ENCODE measurements around the gene WASHC3.
"Not testable (repeated sequence)": the region's sequence is repeated elsewhere in the genome, so short reads cannot be mapped to it uniquely, and the experiment has no call there.

WASHC3 gene

DNA sequence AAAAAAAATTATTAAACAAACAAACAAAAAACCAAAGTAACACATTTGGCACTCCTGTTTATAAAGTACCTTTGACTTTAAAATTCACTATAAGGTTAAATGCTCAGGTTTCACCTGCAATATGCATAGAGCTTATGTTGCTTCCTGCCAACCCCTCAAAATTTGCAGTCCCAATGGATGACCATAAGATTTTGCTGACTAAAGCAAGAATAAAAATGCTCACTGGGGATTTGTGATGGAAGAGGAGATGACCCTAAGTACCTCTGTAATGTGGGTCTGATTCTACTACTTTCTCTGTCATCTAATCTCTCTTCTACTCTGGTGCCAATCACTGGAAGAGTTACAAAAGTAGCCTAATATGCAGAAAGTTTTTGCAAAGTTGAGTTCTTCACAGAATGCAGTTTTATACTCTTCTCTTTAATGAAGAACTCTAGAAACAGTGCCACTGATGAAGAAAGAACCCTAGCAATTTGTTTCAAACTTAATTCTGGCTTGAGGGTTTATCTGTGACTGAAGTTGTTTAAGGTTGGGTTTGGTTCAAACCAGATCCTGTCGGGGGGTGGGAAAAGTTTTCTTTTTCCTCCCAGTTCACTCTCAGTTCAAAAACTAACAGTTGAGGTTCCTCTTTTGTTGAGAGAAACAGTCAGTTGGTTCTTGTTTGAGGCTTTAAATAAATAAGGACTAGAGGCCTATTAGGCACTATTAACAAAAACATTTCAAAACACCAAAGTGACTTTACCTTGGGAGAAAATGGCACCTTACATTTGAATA, 10.9 kb downstream of the WASHC3 start:
- DNase-seq: no peak

DNA sequence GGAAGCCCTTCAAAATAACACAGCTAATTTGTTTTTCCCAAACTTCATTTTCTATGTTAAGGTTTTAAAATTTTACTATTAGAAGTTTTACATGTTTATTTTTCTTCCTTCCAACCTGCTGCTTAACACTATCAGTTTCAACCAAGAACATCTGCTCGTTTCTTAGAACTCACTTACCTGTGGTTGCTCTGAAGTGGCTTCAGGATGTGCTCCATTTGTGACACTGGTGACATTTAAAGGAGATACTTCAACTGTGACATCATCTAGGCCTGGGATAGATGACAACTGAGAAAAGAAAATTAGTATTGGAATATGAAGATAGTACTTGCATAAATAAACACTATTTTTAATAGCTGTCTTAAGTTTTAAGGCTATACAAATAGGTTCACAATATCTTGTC, 17.9 kb downstream of the WASHC3 start:
- no peak for DNase-seq

DNA sequence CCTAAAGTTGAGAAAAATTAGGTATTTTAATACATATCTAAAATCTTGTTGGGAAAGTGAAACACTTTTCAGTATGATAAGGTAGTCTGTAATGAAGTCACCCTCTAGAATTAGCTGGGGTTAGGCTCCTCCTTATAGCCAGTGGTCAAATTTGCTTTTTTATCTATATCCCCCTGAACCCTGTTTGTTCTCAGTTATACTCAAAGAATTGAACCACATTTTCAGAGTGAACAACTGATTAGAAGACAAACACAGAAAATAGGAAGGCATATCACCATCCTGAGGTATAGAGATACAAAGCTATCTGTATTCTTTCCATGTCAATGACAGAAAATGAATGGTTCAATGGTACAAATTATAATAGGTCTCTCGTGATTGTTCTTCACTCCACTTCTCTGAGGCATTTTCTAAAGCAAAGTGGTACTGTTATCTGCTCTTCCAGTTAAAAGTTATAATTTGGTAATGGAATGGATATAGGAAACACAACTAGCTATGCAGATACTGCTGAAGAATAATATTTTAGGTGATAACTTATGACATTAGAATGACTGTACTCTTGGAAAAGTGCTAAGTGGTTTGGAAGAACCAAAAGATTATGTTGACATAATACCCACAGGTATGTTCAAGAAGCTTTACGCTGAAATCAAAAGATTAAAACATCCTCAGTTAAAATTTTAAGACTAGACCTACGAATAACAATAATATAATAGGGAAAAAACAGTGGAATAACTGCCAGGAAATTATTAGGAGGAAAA, 27.6 kb downstream of the WASHC3 start:
- no peak for DNase-seq

DNA sequence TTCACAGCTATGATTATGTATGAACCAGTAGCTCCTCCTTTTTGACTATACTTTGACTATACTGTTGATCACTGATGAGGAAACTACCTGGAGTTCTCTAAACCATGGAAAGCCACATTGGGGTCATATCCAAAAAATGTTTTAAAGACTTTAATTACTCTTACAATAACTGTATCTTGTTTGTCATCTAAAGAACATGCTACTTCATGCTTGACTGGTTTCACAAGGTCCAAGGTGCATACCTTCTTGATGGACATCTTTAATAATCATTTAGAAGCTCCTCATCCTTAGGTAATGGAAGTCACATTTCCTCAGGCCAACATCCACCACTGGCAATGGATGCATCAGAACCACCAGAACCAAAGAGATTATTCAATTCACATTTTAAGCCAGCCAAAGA, 29.9 kb downstream of the WASHC3 start:
- DNase-seq: no peak

DNA sequence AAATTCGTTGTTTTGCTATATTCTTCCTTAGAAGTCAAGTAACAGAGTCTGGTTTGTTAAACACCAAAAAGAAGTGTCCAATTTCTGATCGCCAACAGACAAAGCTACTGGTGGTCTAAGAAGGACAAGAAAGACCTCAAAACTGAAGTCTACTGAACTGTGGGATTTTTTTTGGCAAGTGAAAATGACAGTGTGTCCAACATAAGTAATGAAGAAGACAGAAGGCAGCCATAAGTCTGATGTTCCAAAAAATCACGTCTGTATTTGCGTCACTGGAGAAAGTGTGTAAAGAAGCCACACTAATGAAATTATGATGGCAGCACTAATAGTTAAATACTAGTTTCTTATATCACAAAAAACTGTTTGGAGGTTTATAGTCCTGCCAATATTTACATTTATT, 32.6 kb downstream of the WASHC3 start:
- no peak for DNase-seq

DNA sequence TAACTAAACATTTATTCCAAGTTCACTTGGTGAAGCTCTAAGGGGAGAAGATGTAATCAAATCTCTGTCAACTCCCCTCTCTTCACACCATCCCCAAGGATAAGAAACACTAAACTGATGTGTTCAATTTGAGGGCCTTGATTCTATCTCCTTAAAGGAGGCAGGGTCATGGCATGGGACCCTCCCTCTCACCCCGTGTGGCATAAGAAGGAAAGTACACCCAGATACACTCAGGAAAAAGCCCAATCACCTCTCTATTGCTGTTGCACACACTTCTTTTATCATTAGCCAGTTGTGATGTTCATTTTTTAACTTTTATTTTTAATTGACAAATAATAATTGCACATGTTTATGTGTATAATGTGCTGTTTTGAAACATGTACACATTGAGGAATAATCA, 35.1 kb downstream of the WASHC3 start:
- no peak for DNase-seq

DNA sequence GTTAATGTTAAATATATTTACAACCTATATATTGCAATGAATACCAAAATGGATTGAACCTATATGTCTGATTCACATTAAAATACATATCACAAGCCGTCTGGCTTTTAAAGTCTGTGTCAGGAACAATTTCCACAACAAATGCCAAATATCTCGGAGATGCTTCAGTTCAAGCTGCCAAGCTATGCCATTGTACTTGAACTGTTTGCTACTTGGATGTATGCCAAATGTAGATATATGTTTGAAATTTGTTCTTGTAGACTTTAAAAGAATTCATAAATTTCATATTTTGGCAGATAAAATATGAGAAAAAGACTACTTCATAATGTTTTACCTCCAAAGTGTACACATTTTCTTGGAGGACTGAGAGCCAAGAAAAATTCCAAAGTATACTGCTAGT, 37.0 kb downstream of the WASHC3 start:
- DNase-seq: no peak

DNA sequence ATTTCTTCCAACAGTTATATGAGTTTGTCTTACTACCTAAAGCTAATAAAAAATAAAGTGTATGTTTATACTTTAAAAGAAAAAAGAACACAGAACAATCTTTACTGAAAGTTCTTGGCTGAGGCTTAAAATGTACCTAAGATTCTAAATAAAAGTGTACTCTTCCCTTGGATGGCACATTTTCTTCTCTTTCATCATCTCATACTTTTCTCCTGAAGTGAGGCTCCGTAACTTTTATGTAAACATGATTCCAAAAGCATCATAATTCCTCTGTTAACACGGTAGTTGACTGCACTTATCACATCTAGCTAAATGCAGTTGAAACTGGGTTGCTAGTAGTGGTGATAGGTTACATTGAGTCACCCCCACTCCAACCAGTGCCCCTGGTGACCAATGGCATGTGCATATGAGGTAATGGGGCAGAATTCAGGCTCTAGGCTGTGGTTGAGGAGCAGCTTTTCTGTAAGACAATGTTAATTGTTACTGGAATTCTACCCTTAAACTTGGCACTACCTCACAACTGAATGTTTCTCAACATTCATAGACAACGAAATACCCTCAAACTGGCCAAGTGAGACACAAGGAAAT, 38.4 kb downstream of the WASHC3 start:
- no peak for DNase-seq

DNA sequence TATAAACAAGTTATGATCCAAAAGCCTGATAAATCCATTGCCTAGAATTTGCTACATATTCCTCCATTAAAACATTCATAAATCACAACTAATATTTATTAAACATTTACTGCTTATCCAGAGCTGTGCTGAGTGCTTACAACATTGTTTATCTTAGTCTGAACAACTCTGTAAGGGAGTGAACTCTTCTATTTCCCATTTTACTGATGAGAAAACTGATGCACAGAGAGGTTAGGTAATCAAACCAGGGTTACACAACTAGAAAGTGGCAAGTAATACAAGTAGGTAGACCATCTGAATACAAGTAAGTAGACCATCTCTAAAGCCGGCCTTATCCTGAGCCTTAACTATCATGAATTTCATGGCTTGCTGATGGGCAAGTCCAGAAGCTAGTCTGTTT, 39.5 kb downstream of the WASHC3 start:
- no peak for DNase-seq

DNA sequence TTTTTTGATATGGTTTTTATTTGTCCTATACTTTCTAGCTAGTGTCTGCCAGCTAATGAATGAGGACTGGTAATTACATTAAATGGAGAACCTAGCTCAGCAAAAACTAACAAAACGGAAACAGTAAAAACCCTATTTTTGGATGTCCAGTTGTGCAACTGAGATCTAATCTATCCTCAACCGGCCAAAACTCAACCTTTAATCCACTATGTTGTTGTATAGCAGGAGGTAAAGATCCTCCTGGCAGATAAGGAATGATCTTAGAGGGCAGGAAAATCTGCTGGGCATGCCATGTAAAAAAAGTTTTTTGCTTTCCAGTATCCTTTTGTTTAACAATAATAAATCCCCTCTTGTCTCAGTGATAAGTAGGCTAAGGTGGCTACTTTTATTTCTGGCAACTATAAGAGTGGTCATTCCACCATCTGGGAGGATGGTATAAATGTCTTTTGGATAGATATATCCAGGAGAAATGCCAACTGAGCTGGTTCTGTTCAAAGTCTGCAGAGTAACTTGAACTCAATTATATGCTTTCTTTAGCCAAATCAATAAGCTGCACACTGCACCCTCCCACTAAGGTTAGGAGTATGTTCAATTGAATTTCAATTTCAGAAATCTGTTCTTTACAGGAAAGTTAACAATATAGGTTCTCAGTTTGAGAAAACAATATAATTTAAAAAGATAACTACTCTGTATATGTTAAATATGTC, 40.1 kb downstream of the WASHC3 start:
- no peak for DNase-seq

DNA sequence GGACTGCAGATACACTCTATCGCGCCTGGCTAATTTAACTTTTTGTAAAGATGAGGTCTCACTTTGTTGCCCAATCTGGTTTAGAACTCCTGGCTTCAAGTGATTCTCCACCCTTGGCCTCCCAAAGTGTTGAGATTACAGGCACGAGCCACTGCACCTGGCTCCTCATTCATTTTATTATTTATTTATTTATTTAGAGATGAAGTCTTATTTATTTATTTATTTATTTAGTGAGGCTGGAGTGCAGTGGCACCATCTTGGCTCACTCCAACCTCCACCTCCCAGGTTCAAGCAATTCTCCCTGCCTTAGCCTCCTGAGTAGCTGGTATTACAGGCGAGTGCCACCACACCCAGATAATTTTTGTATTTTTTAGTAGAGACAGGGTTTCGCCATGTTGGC, 43.2 kb downstream of the WASHC3 start:
- DNase-seq: not testable (repeated sequence)

DNA sequence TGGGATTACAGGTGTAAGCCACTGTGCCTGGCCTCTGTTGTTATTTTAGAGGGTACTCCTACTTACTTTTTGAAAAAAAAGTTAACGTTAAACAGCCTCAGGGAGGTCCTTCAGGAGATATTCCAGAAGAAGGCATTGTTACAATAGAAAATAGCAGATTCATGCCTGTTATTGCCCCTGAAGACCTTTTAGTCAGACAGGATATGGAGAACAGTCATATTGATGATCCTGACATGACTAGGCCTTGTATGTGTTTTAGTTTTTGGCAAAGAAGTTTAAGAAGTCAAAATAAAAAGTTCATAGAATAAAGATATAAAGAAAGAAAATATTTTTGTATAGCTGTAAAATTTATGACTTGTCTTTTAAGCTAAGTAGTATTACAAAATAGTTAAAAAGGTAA, 45.3 kb downstream of the WASHC3 start:
- DNase-seq: no peak

DNA sequence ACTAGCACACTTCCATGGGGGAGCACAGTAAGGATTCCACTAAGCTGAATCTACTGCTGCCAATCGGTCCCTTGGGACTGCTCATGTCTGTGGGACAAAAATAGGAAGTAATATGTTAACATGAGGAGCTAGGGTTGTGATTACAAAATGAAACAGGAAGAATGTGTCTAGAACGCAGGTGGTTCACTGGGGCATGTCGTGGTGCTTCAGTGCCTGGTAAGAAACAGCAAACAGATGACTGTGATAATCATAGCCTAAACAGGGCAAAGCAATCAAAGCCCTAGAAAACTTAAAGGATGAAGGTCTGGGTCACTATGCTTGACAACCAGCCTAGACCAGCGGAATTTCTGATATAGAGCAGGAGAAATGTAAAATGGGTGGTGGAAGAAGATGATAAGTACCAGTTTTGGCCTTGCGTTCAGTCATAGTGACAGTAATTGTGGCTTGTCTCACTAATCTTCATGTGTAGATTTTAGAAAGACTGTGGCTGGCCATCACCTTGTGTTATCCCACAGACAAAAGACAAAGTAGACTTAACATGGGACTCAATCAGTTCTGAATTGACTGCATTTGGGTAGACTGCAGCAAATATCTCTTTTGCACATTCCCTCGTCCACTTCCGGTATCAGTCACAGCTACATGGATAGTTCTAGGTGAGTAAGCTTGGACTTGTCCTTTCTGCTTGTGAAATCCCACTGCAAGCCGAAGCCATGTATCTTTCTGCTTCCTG, 51.4 kb downstream of the WASHC3 start:
- DNase-seq: no peak

DNA sequence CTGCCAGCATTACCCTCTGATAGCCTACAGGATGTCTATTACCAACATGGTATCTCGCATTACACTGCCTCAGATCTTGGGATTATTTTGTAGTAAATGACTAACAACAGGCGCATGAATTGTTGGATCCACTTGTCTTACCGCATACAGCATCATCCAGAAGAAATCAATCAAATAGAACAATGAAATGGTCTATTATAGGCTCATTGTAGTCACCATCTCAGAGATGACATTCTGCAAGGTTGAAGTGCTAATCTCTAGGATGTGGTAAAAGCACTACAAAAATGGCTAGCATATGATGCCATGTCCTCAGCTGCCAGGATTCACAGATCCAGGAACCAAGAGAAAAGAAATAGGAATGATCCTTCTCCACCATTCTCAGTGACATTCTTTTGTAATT, 52.0 kb downstream of the WASHC3 start:
- DNase-seq: no peak

DNA sequence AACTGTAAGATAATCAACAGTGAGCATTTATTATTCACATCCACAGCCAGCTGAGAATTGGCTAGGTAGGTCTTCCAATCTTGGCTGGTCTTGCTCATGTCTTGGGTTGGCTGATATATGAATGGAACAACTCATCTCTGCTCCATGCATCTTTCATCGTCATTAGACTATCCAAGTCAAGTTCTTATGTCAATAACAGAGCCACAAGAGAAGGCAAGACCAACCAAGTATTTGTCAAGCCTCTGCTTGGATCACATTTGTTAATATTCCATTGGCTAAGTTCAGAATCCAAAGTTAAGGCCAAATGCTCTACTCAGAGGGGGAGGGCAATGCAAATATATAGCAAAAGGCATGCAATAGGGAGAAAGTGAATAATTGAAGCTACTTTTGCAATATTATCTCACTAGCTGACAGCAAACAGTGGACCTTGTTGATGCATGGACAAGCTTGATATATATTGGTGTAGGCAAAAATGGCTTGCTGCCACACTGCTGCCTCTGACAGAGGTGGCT, 53.1 kb downstream of the WASHC3 start:
- DNase-seq: no peak

DNA sequence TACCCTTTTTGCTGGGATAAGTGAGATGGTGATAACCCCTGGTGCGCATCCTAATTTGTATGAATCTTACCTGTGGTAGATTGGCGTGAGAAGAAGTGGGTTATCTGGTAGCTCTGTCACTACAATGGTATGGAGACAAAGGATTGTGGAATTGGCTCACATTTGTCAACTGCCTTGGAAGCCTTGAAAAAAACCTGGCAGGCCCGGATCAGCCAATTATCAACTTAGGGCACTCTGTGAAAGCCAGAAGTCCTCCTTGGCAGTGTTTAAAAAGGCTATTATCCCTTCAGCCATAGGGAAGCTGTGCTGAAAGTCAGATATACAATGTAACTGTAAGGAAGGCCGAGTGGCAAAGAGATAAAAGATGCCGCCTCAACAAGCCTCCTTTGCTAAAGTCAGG, 56.5 kb downstream of the WASHC3 start:
- DNase-seq: no peak

DNA sequence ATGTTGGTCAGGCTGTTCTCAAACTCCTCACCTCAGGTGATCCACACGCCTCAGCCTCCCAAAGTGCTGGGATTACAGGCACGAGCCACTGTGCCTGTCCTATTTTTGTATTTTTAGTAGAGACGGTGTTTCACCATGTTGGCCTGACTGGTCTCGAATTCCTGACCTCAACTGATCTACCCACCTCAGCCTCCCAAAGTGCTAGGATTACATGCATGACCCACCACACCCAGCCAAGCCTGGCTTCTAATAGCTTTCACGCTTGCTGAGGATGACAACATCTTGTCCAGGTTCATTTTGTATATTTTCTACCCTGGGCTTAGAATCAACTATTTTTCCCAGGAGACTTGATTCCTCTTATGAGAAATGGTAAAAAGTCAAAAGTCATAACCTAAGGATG, 64.7 kb downstream of the WASHC3 start:
- DNase-seq: no peak

DNA sequence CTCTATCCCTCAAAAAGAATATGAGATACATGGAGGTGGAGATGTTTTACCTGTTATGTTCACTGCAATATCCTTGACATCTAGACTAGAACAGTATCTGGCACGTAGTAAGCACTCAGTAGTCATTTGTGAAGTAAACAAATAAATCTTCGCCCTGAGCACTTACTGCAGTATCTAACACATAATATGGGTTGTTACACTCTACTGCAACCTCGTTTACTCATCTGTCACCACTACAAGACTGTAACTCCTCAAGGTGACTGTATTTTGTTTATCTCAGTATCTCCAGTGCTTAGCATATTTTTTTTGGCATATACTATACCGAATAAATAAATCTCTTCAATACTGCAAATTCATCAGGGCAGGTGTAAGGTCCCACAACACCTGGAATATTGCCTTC, 66.1 kb downstream of the WASHC3 start:
- no peak for DNase-seq

DNA sequence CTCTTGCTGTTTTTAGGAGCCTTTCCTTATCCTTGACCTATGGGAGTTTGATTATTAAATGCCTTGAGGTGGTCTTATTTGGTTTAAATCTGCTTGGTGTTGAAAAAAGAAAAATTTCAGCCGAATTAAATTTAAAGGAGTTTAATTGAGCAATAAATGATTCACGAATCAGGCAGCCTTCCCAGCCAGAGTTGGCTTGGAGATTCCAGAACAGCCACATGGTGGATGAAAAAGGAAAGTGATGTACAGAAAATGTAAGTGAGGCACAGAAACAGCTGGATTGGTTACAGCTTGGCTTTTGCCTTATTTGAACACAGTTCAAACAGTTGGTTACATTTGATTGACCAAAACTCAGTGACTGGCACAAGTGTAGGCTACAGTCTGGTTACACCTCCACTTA, 69.7 kb downstream of the WASHC3 start:
- no peak for DNase-seq

DNA sequence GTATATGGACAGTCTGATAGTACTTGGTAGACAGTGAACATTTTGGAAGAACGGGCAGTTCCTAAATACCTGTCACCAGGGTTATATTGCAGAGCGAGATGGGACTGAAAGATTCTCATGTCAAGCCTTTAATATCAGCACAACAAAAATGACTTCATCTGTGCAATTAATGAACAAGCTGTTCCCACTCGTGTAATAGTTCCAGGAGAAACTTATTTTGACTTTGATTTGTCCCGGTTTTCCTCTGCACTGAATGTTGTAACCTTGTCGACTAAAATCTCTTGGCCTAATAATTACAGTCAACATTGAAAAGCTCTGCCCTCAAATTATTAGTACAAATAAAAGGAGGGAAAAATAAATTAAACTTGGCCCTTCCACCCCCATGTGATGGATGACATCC, 79.5 kb downstream of the WASHC3 start:
- DNase-seq: no peak

DNA sequence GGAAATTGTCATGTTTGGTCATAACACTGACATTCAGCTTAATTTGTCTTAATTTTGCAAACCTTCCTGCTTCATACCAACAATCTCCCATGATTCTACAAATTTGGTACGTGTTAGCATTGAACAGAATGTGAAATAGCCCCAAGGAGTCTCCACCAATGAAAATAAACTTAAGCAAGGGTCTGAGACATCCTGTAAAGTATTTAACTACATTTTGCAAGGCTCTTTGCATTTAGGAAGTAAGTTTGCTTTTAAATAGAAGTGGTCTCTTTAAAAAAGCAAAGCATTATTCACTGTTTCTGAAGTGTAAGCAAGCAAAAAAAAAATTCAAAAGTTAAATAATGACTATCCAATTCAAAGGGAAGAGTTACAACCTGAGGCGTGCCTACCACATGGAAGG, 79.9 kb downstream of the WASHC3 start:
- DNase-seq: no peak

DNA sequence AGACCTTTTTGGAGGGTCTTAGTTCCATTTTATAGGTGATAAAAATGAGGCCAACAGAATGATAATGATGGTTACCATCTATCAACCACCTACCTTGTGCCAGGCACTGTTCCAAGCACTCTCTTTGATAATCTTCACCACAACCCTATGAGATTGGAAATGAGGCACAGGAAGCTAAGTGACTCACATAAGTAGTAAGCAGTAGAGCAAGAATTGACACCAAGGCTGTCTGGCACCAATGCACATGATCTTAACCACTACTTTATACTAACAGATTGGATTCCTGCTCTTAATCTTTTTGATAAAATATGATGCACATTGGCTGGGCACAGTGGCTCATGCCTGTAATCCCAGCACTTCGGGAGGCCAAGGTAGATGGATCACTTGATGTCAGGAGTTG, 93.0 kb downstream of the WASHC3 start:
- DNase-seq: no peak

DNA sequence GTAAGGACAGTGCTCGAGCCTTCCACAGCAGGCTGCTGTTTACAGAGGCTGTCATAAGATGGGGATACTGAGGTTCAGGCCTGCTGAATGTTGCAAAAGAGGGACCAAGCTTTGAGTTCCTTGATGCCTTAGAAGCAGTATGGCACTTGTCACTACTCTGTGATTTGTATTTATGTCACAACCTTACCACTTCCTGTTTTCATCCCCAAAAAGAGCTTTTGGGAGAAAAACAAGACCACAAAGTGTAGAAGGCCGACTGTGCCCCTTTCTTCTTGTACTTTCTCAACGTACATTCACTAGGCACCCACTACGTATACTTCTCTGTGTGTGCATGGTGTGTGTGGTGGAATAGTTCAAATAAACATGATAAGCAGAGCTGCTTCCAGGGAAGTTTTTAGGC, 94.3 kb downstream of the WASHC3 start:
- DNase-seq: no peak

Measured in NCI-H2171 (cell line).